Neural cell (in vitro differentiated cells): Measurements from ENCODE around the gene HAS3. TPM values are rescaled to one million over a fixed set of nuclear protein-coding genes. Genes with fewer than 3 reads are reported as not detected.
"Not testable (repeated sequence)": the region's sequence is repeated elsewhere in the genome, so short reads cannot be mapped to it uniquely, and the experiment has no call there.

Experiments
- H2AFZ ChIP-seq: fragments of 200-600, 300-800 bp; sonication (generic), shearing (Covaris generic); 2 replicates; pipeline ENCODE4 v1.6.0; 2014; ENCODE audit warnings: low read depth, mild to moderate bottlenecking, antibody characterized with exemption, low read length, moderate library complexity
- H3F3A ChIP-seq: fragments of 200-600 bp; shearing (Covaris generic); 2 replicates; pipeline ENCODE4 v1.6.1; 2016; ENCODE audit warnings: mild to moderate bottlenecking, moderate library complexity, mixed read lengths, antibody characterized with exemption, low read length; ENCODE audit not compliant: insufficient read depth, poor library complexity, severe bottlenecking
- H3K27ac ChIP-seq: fragments of 200-600, 300-800 bp; sonication (generic), shearing (Covaris generic); 2 replicates; pipeline ENCODE4 v1.5.1; 2014; ENCODE audit warnings: mild to moderate bottlenecking, low read length, moderate library complexity
- H3K27me3 ChIP-seq: fragments of 300-800, 200-600 bp; sonication (generic), shearing (Covaris generic); 2 replicates; pipeline ENCODE4 v1.6.0; 2014; ENCODE audit warnings: mild to moderate bottlenecking, low read depth, low read length, moderate library complexity; ENCODE audit not compliant: insufficient read depth
- H3K36me3 ChIP-seq: fragments of 300-800, 200-600 bp; sonication (generic), shearing (Covaris generic); 2 replicates; pipeline ENCODE4 v1.5.1; 2014; ENCODE audit warnings: mild to moderate bottlenecking, antibody characterized with exemption, low read length, moderate library complexity; ENCODE audit not compliant: insufficient read depth
- H3K4me2 ChIP-seq: fragments of 300-800, 200-600 bp; sonication (generic), shearing (Covaris generic); 2 replicates; pipeline ENCODE4 v1.6.0; 2014; ENCODE audit warnings: mild to moderate bottlenecking, low read length
- H3K4me3 ChIP-seq: fragments of 300-800, 200-600 bp; sonication (generic), shearing (Covaris generic); 2 replicates; pipeline ENCODE4 v1.5.1; 2014; ENCODE audit warnings: mild to moderate bottlenecking, low read length, moderate library complexity
- H3K79me2 ChIP-seq: fragments of 200-600 bp; shearing (Covaris generic); replicated peaks from 2 replicates; pipeline ENCODE4 v1.6.0; 2014; ENCODE audit warnings: mild to moderate bottlenecking, low read length, moderate library complexity; ENCODE audit not compliant: insufficient read depth
- H3K9ac ChIP-seq: fragments of 300-800, 200-600 bp; sonication (generic), shearing (Covaris generic); 2 replicates; pipeline ENCODE4 v1.6.1; 2016; ENCODE audit warnings: mild to moderate bottlenecking, low read length, mixed read lengths
- H3K9me2 ChIP-seq: fragments of 200-600 bp; shearing (Covaris generic); 2 replicates; pipeline ENCODE4 v1.6.1; 2016; ENCODE audit warnings: mild to moderate bottlenecking, low read length, mixed read lengths; ENCODE audit not compliant: insufficient read depth
- H3K9me3 ChIP-seq: fragments of 200-600, 300-800 bp; sonication (generic), shearing (Covaris generic); 2 replicates; pipeline ENCODE4 v1.6.1; 2016; ENCODE audit warnings: mild to moderate bottlenecking, mixed run types, low read length, moderate library complexity, mixed read lengths
- H4K20me1 ChIP-seq: fragments of 200-600 bp; shearing (Covaris generic); 2 replicates; pipeline ENCODE4 v1.6.1; 2016; ENCODE audit warnings: mild to moderate bottlenecking, mixed run types; ENCODE audit not compliant: insufficient read depth
- CTCF ChIP-seq: fragments of 450-650 bp; IDR thresholded peaks from 2 replicates; pipeline ENCODE4 v1.5.1; 2014; ENCODE audit warnings: antibody characterized with exemption, mild to moderate bottlenecking, moderate library complexity; ENCODE audit not compliant: poor library complexity, severe bottlenecking
- EP300 ChIP-seq: fragments of 450-650 bp; conservative IDR thresholded peaks from 2 replicates; pipeline ENCODE4 v1.6.1; 2014; ENCODE audit warnings: antibody characterized with exemption, mild to moderate bottlenecking, moderate library complexity; ENCODE audit not compliant: poor library complexity, severe bottlenecking
- EZH2 ChIP-seq: fragments of 200-600, 300-800 bp; shearing (Covaris generic), sonication (generic); IDR thresholded peaks from 2 replicates; pipeline ENCODE4 v1.6.1; 2014; ENCODE audit warnings: antibody characterized with exemption, low read length, borderline replicate concordance, mild to moderate bottlenecking; ENCODE audit not compliant: insufficient read depth, poor library complexity, severe bottlenecking
- MXI1 ChIP-seq: fragments of 450-650 bp; conservative IDR thresholded peaks from 2 replicates; pipeline ENCODE4 v1.6.1; 2014; ENCODE audit warnings: antibody characterized with exemption, mild to moderate bottlenecking; ENCODE audit not compliant: poor library complexity, severe bottlenecking
- POLR2AphosphoS5 ChIP-seq: IDR thresholded peaks from 2 replicates; pipeline ENCODE4 v1.6.1; 2012
- RAD21 ChIP-seq: fragments of 450-650 bp; conservative IDR thresholded peaks from 2 replicates; pipeline ENCODE4 v1.6.1; 2014; ENCODE audit warnings: antibody characterized with exemption, mild to moderate bottlenecking, moderate library complexity
- REST ChIP-seq: IDR thresholded peaks from 2 replicates; pipeline ENCODE4 v1.6.1; 2012; ENCODE audit warnings: borderline replicate concordance
- SMC3 ChIP-seq: fragments of 450-650 bp; conservative IDR thresholded peaks from 2 replicates; pipeline ENCODE4 v1.6.1; 2014; ENCODE audit warnings: antibody characterized with exemption, mild to moderate bottlenecking, moderate library complexity; ENCODE audit not compliant: poor library complexity
- TAF1 ChIP-seq: IDR thresholded peaks from 2 replicates; pipeline ENCODE4 v1.6.1; 2012; ENCODE audit warnings: low read depth
- polyA plus RNA-seq: library from polyadenylated mRNA; depleted of rRNA; stranded (reverse); fragments of >200 nt; gene quantifications from 2 replicates; pipeline ENCODE4 v1.2.3, GENCODE V29; 2014

Gene HAS3
- polyA plus RNA-seq, 1 donor from 2014 or later: 12.5 TPM

- H3K79me2 ChIP-seq: peaks cover 63% of the 10 kb centered on the region
- no peaks in the 10 kb centered on the region for H3F3A ChIP-seq
- peak overlapping the region; percentile 98 for H3K9ac ChIP-seq
- peak overlapping the region; percentile 71 for H3K4me2 ChIP-seq
- H2AFZ ChIP-seq: no peak overlapping the region
- H3K27ac ChIP-seq: peak overlapping the region; percentile 95
- TF ChIP-seq RAD21 (no peak), MXI1 (no peak), EP300 (no peak), REST (no peak), CTCF (no peak), SMC3 (no peak), POLR2AphosphoS5 (no peak), TAF1 (no peak), EZH2 (no peak)
- H3K9me2 ChIP-seq: no peaks in the 10 kb centered on the region
- H3K36me3 ChIP-seq: no peaks in the 10 kb centered on the region
- H4K20me1 ChIP-seq: no peaks in the 10 kb centered on the region
- H3K9me3 ChIP-seq: no peaks in the 10 kb centered on the region
- H3K27me3 ChIP-seq: no peaks in the 10 kb centered on the region
- H3K4me3 ChIP-seq: peak overlapping the region; percentile 83
These were observed 28.0 kb downstream of the HAS3 start for GRCh38 chr16:69133373-69133954.

- Histone ChIP-seq H3K4me2 (no peak overlapping the region), H3K4me3 (no peak overlapping the region), H3F3A (no peaks in the 10 kb centered on the region), H3K9me3 (no peaks in the 10 kb centered on the region), H3K27me3 (no peaks in the 10 kb centered on the region), H3K36me3 (peaks cover 3% of the 10 kb centered on the region), H3K9me2 (no peaks in the 10 kb centered on the region), H2AFZ (no peak overlapping the region), H3K27ac (no peak overlapping the region), H3K79me2 (peaks cover 29% of the 10 kb centered on the region), H3K9ac (no peak overlapping the region), H4K20me1 (no peaks in the 10 kb centered on the region)
- TF ChIP-seq EZH2: no peak
- no peak for TF ChIP-seq SMC3
- TF ChIP-seq CTCF: no peak
- TF ChIP-seq MXI1: no peak
- TF ChIP-seq EP300: no peak
- TF ChIP-seq RAD21: no peak
- no peak for TF ChIP-seq TAF1
- no peak for TF ChIP-seq REST
- TF ChIP-seq POLR2AphosphoS5: no peak
These were observed 33.2 kb downstream of the HAS3 start for GRCh38 chr16:69138608-69139007.

GRCh38 chr16:69139464-69139863 lies 34.0 kb downstream of the HAS3 start:
- H3K9ac ChIP-seq, H3K36me3 ChIP-seq: not testable (repeated sequence)

More at GRCh38 chr16:69139464-69139863, 34.0 kb downstream of the HAS3 start:
- H4K20me1 ChIP-seq, H3K4me2 ChIP-seq, H3K27me3 ChIP-seq, H3F3A ChIP-seq, H3K9me3 ChIP-seq, H2AFZ ChIP-seq, H3K27ac ChIP-seq, H3K4me3 ChIP-seq, H3K9me2 ChIP-seq: not testable (repeated sequence)
- peaks cover 20% of the 10 kb centered on the region for H3K79me2 ChIP-seq
